HG03025 (cell line): ENCODE results near the gene NLN.
A peak's percentile ranks its signal among the peaks of the same experiment; 100 is the strongest.
"Not testable (repeated sequence)": the region's sequence is repeated elsewhere in the genome, so short reads cannot be mapped to it uniquely, and the experiment has no call there.

Source experiments
- ATAC-seq: cut with Tn5 transposase; IDR thresholded peaks from one replicate; pipeline ENCODE4 v1.9.1; 2021; ENCODE audit warnings: mild to moderate bottlenecking, moderate library complexity; ENCODE audit not compliant: unreplicated experiment, low FRiP score

The NLN gene

DNA sequence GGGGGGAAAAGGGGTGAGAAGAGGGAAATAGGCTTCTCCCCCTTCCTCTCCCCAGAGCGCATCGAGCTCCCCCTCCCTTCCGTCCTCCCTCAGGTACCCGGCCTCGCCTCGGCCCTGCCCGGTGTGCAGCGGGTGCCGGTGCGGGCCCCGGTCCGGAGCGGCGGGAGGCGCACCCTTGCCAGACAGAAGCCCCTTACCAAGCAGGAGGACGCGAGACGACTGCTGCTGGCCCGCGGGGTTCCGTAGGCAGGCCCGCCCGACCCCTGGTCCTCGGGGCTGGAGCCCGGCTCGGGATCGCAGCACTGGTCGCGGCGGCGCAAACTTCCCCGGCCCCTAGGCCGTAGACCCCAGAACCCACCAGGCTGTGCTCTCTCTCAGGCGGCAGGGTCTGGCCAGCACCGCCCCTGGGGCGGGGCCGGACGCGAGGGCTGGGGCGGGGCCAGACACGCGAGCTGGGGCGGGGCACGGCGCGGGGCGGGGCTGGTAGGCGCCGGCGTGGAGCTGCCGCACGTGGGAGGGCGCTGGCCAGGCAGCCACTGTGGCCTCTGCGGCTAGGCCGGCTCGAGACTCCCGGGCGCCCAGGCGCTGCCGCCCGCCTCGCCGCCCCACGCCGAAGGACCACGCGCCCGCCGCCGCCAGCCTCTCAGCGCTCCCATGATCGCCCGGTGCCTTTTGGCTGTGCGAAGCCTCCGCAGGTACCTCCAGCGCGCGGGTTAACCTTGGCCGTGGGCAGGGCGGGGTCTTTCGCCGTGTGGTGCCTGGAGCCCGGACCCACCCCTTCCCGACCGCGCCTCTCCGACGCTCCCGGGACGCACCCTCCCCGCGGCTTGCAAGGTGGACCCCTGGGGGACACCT is at the start of gene NLN, which contains the start of gene SGTB:
Gene NLN (plus strand): TSS at position 486 of the 855 bp plus-strand sequence. CDS start 169 bp downstream, at position 655.
Gene SGTB (minus strand): TSS at position 390 of the 855 bp plus-strand sequence. CDS start 1,302 bp downstream, outside the sequence.
- peak; percentile 92 for ATAC-seq

GRCh38 chr5:65672796-65673195 is 49.2 kb upstream of the NLN start:
- ATAC-seq = no peak

DNA sequence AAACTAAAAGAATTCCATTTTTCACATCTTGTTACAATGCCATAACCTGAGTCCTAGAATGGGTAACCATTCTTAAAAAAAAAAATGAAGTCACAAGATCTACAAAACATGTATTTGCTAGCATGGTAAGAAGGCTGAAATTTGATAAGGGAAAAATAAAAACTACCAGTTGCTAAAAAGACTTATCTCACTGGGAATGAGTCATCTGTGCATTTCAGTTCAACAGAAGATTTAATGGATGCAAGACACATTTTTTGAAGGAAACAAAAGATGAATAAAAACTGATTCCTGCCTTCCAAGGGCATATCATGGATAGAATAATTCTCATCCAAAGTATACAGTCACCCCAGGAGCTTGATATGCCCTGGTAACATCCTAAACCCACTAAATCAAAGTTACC is 47.3 kb upstream of the NLN start:
- no peak for ATAC-seq

GRCh38 chr5:65676056-65676455 is 45.9 kb upstream of the NLN start:
- ATAC-seq = not testable (repeated sequence)

DNA sequence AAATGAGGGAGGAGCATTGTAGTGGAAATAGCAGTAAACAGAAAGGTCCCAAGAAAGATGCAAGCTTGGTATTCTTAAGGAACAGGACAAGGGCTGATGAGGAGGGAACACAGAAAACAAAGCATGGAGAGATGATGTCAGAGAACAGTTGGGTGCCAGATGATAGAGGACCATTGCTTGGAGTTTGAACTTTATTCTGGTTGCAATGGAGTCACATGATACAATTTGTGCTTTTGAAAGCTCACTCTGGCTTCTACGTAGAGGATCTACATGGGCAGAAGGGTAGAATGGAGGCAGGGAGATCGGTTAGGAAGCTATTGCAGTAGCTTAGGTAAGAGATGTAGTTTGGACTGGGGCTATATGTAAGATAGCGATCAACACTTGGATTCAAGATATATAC is 39.9 kb upstream of the NLN start:
- no peak for ATAC-seq

GRCh38 chr5:65693121-65693520 is 28.9 kb upstream of the NLN start:
- ATAC-seq = no peak

DNA sequence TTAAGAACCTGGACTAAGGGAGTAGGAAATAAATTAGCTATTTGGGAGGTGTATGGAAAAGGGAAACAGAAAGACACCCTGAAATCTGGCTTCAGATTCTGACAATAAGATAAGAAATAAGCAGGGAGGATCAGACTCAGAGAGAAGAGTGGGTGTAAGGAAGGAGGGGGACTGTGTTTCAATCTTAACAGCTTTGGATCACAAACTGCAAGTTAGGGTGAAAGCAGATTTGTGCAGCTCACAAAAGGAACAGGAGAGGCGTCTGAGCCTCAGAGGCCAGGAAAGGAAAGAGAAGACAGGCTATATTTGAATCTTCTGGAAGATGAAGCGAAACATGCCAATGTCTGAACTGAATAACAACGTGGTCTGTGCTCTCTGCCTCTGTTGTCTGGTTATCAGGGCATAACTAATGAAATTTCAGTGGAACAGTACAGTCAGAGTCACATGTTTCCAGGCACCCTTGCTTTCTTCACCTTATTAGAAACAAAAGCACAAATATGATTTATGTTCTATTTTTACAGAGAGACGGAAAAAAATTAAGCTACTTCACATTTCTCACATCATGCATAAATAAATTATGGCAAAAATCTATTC is 26.7 kb upstream of the NLN start:
- no peak for ATAC-seq

DNA sequence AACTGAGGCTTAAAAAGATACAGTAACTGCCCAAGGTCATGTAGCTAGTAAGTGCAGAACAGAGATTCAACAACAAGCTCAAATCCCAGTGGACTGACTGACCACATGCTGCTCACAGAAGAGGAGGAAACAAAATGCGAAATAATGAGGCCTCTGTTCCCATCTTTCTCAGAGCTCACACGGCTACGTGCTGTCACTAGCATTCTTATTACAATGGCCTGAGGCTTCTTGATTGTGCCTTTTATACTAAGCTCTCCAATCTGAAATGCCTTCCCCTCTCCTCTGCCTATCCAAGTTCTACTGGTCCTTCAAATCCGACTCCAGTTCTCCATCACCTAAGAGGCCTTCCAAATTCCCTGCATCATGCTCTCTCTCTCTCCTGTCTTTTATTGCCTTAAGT is 26.1 kb upstream of the NLN start:
- ATAC-seq = no peak

- no peak for ATAC-seq
Measured at GRCh38 chr5:65696892-65697291, 25.1 kb upstream of the NLN start.

DNA sequence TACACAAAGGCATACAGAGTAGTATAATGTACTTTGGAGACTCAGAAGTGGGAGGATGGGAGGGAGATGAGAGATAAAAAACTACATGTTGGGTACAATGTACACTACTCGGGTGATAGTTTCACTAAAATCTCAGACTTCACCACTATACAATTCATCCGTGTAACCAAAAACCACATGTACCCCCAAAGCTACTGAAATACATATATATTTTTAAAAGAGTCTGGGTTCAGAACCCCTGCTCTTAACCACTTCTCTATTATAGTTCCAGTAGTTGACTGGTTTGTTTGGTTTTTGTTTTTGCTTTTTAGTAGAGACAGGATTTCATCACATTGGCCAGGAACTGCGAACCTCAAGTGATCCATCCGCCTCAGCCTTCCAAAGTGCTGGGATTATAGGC is 22.7 kb upstream of the NLN start:
- ATAC-seq = no peak

DNA sequence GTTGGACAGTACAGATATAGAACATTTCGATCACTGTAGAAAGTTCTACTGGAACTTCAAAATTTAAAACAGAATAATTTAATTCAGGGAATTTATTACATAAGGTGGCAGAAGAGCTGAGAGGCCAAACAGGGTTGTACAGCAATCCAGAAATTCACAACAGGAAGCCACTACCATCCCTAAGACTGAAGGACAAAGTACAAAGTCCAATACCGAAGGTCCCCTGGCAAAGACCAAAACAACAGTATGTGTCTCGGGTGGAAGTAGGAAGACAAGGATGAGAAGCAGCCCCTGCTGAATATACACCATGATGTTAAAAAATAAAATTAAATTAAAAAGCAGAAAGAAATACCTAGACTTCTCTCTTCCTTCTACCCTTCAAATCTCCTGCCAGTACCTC is 20.0 kb upstream of the NLN start:
- no peak for ATAC-seq

DNA sequence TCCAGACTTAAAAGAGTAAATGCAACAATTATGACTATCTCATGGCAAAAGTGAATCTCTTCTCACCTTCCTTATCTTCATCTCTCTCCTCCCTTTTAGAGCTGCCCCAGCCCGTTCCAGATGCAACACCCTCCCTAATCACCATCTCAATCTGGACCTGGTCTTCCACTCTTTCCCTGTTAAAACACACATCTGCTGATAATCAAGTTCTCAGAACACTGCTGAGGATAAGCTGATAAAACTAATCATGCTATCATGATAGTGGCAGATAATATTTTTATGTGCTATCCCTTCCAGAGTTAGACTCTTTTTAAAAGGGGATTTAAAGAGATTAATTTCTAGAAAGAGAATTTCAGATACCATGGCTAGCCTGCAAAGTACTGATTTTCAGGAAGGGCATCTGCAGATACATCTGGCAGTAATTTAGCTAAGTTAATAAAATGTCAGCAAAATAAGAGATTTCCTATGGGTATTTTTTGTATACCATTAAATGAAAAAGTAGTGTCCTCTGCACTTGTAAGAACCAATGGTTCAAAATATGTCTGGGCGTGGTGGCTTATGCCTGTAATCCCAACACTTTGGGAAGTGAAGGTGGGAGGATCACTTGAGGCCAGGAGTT is 17.3 kb upstream of the NLN start:
- ATAC-seq = no peak

- no peak for ATAC-seq
Measured at GRCh38 chr5:65707663-65708062, 14.3 kb upstream of the NLN start.

DNA sequence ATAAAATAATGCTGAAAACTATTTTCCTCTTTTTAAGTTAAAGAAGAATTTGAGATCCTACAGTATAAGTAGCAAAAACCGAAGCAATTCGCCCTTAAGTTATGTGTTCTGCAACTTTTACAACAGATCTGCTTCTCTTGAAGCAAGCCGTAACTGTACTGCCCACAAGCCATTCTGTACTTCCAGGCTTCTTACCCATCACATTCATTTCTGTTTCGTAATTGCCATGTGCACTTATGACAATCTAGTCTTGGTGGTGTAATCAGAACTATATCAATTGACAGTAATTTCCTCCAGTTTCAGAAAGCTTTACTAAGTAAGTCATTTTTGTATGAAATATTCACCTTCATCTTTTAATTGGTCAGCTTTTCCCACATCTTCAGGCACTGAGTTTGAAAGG is 13.9 kb upstream of the NLN start:
- no peak for ATAC-seq

DNA sequence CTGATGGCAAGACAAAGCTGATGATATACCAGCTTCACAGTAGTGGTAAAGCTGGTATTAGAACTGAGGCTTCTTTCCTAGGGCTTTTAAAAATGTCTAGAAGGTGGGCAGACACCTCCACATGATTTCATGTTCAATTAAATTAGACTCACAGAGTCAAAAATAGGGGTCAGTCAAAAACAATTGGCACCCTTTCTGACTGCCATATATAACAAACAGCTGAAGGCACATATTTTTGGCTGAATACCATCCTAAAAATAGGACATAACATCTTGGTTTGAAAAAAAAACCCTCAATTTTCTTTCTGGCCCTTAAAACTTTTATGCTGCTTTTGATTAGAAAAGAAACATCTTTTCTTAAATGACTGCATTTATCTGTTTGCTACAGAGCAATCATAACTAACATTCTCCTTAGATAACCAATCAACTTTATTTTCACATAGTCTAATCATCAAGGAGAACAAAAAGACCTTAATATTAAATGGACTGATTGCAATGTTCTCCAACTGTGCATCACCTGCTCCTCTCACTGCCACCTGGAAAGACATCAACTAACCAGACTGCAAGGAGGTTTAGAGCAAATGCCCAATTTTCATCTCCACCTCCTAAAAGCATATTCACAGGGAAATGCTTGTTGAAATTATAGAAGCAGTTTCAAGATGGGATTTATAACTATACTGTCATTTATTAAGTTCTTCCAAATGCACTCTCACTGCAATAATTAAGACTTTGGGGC is 3.3 kb upstream of the NLN start:
- no peak for ATAC-seq

DNA sequence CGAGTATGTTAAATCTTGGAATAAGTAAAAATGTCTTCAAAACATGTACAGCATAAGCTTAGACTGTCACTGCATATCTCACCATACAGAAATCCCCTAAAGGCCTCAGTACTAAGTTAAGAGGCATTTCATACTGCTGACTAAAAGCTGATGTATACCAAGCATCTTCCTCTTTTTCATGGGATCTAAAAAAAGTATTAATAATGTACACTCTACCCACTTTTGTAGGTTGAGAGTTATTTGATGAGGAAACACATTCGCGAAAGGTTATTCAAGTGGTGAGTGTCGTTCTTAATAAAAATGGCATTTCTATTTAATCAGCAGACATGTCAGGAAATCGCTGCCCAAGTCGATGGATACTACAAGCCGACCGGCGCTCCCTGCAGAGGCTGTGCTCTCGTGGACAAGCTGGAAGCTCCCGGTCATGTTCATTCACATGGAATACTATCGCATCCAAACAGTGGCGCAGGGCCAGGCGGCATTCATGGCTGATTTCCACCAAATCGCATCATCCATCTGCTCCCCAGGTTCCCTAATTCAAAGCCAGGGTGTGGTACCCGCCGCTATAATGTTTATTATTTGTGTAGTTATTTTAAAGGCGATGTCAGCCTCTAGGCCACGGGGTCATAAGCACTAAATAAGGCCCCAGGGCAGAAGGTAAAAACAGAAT is 820 bp upstream of the NLN start:
- ATAC-seq = peak; percentile 10

GRCh38 chr5:65722575-65723403 is 784 bp downstream of the NLN start:
- ATAC-seq = no peak

DNA sequence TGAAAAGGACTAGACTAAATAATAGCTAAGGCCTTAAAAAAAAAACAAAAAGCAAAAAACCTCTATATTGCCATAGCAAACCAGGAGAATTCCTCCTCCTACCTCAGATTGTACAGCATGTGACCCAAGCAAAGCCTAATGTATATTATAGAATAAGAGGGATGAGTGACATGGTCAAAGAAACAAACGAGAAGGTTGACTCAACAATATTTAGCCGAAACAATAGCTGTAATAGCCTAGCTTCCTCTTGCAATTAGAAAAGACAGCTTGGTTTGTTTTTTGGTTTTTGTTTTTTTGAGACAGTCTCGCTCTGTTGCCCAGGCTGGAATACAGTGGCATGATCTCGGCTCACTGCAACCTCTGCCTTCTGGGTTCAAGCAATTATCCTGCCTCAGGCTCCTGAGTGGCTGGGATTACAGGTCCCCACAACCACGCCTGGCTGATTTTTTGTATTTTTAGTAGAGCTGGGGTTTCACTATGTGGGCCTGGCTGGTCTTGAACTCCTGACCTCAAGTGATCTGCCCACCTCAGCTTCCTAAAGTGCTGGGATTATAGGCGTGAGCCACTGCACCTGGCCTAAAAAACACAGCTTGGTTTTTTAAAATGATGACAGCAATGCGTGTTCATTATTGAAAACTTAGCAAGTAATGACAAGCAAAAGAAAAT is 5.6 kb downstream of the NLN start:
- ATAC-seq = no peak

DNA sequence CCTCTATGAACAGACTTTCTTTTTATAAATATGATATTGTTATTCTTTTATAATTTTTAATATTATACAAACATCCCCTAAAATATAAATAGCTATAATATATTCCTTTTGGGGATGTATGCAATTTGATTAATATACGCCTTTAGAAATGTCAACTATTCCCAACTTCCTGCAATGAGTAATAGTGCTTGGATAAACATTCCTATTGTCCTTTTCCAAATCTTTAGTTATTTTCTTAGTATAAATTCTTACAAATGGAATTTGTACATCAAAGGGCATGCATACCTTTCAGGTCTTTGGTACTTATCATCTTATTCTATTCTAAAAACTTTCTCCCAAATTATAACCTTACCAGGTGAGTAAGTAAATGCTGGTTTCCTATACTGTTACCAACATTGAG is 6.2 kb downstream of the NLN start:
- ATAC-seq = no peak
